A673 (cell line): ENCODE results near the gene TIMM17B. TPM values are rescaled to one million over a fixed set of nuclear protein-coding genes. Genes with fewer than 3 reads are reported as not detected.
"Not testable (repeated sequence)": the region's sequence is repeated elsewhere in the genome, so short reads cannot be mapped to it uniquely, and the experiment has no call there.

Experiments
- BruUV-seq: library from RNA; stranded (reverse); fragments of 400-500 nt; replicated peaks from 2 replicates; lab custom pipeline; 2021; lab: Mats Ljungman, UMichigan
- CTCF ChIA-PET: fragments of 300-600 bp; sonication (Branson Sonifier 250); formaldehyde crosslinking; loops from one replicate; lab custom pipeline; 2022; ENCODE audit warnings: antibody characterized with exemption; lab: Charles Lee
- POLR2A ChIA-PET: fragments of 300-600 bp; sonication (Branson Sonifier 250); formaldehyde crosslinking; loops from one replicate; lab custom pipeline; 2022; ENCODE audit warnings: antibody characterized with exemption; ENCODE audit not compliant: low non-redundant PET; lab: Charles Lee
- DNase-seq: peaks from one replicate; pipeline ENCODE4 v3.0.0-alpha.2; 2015; ENCODE audit warnings: low spot score
- H3K27ac ChIP-seq: fragments of 200-600 bp; sonication (generic); 2 replicates; pipeline ENCODE4 v1.5.1; 2016; ENCODE audit warnings: mixed run types, low read depth, mild to moderate bottlenecking, mixed read lengths, antibody characterized with exemption, low read length; ENCODE audit not compliant: poor library complexity, severe bottlenecking
- H3K27me3 ChIP-seq: fragments of 200-600 bp; sonication (generic); replicated peaks from 2 replicates; pipeline ENCODE4 v1.6.1; 2017; ENCODE audit warnings: mixed run types, low read depth, mild to moderate bottlenecking, mixed read lengths, antibody characterized with exemption, low read length; ENCODE audit not compliant: insufficient read depth, poor library complexity
- H3K36me3 ChIP-seq: fragments of 200-600 bp; sonication (generic); 2 replicates; pipeline ENCODE4 v1.6.1; 2016; ENCODE audit warnings: mixed run types, mild to moderate bottlenecking, mixed read lengths, antibody characterized with exemption, low read length; ENCODE audit not compliant: insufficient read depth, poor library complexity, severe bottlenecking
- H3K4me1 ChIP-seq: fragments of 200-600 bp; sonication (generic); 2 replicates; pipeline ENCODE4 v1.6.1; 2017; ENCODE audit warnings: mixed run types, mild to moderate bottlenecking, mixed read lengths, antibody characterized with exemption, low read length; ENCODE audit not compliant: insufficient read depth, poor library complexity, severe bottlenecking
- H3K4me3 ChIP-seq: fragments of 200-600 bp; sonication (generic); 2 replicates; pipeline ENCODE4 v1.5.1; 2016; ENCODE audit warnings: low read depth, mixed run types, mild to moderate bottlenecking, mixed read lengths, low read length; ENCODE audit not compliant: poor library complexity, severe bottlenecking
- H3K9me3 ChIP-seq: fragments of 200-600 bp; sonication (generic); 2 replicates; pipeline ENCODE4 v1.6.1; 2016; ENCODE audit warnings: mixed run types, low read depth, mild to moderate bottlenecking, mixed read lengths, antibody characterized with exemption, low read length; ENCODE audit not compliant: poor library complexity, severe bottlenecking
- EZH2 ChIP-seq: fragments of 200-600 bp; sonication (generic); IDR thresholded peaks from 2 replicates; pipeline ENCODE4 v1.6.1; 2017; ENCODE audit warnings: borderline replicate concordance, low read depth, mild to moderate bottlenecking, mixed read lengths, antibody characterized with exemption, low read length; ENCODE audit not compliant: poor library complexity, severe bottlenecking
- intact Hi-C: fragments of 100-400 bp; cut with micrococcal nuclease; formaldehyde crosslinking; loops from one replicate; pipeline ENCODE4 v1.10.0; 2022; ENCODE audit not compliant: unreplicated experiment
- total RNA-seq: library from RNA; stranded (reverse); gene quantifications from 2 replicates; pipeline ENCODE4 v1.2.3, GENCODE V29; 2021
- TF ChIP-seq, protein P1 (sequence below): fragments of 300-800, 200-600 bp; sonication (generic); conservative IDR thresholded peaks from 2 replicates; pipeline ENCODE4 v1.5.1; 2017; ENCODE audit warnings: low read depth, mild to moderate bottlenecking, antibody characterized with exemption, low read length, moderate library complexity, mixed read lengths

Gene TIMM17B
- total RNA-seq, 1 experiment from 2014 or later, result 60.8 TPM

DNA sequence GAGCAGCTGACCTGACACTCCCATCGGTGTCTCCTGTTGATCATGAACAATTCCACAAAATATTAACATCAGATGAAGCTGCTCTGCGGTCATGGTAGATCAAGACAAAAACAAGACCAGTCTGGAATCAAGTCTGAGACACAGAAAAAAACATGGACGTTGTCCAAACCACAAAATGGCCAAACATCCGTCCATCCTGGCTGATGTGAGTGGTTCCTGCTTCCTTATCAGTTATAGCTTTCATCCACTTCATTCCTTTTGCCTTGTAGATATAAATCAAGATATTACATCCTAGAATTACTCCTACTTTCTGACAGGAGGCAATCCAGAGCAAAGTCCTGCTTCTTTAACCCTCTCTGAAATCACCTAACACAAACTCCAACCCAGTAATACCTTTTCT is 33.4 kb downstream of the TIMM17B start:
- Histone ChIP-seq H3K4me3 (no peak overlapping the region), H3K36me3 (no peaks in the 10 kb centered on the region), H3K27ac (no peak overlapping the region), H3K9me3 (no peaks in the 10 kb centered on the region), H3K4me1 (no peaks in the 10 kb centered on the region), H3K27me3 (no peaks in the 10 kb centered on the region)
- ChIA-PET CTCF (interaction anchor here (0.7 kb wide), 1 partner anchor 63 kb away, joined by 3 read pairs; no protein-coding TSS in a partner anchor), POLR2A (no interaction called here)
- intact Hi-C loops, result no loop called here
- no TSS peak for BruUV-seq
- no peak for TF ChIP-seq EZH2
- TF ChIP-seq, protein P1, sequence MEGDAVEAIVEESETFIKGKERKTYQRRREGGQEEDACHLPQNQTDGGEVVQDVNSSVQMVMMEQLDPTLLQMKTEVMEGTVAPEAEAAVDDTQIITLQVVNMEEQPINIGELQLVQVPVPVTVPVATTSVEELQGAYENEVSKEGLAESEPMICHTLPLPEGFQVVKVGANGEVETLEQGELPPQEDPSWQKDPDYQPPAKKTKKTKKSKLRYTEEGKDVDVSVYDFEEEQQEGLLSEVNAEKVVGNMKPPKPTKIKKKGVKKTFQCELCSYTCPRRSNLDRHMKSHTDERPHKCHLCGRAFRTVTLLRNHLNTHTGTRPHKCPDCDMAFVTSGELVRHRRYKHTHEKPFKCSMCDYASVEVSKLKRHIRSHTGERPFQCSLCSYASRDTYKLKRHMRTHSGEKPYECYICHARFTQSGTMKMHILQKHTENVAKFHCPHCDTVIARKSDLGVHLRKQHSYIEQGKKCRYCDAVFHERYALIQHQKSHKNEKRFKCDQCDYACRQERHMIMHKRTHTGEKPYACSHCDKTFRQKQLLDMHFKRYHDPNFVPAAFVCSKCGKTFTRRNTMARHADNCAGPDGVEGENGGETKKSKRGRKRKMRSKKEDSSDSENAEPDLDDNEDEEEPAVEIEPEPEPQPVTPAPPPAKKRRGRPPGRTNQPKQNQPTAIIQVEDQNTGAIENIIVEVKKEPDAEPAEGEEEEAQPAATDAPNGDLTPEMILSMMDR, result no peak
- DNase-seq, result no peak

DNA sequence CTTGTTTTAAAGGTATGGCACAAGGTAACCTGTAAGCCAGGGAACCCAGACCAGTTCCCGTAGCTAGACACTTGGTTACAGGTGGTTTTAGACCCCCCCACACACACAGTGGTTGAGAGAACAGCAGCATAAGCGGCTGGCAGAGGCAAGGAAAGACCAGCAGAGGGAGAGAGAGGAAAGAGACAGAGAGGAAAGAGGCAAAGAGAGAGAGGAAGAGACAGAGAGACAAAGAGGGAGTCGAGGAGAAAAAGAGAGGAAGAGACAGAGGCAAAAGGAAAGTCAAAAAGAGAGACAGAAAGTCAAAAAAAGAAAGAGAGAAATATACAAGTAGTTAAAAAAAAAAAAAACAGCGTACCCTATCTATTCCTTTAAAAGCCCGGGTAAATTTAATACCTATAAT is 42.7 kb downstream of the TIMM17B start:
- CTCF ChIA-PET, result no interaction called here
- no TSS peak for BruUV-seq
- no peak overlapping the region for H3K4me3 ChIP-seq
- no peaks in the 10 kb centered on the region for H3K36me3 ChIP-seq
- POLR2A ChIA-PET, result no interaction called here
- no peak overlapping the region for H3K27ac ChIP-seq
- H3K27me3 ChIP-seq, result no peaks in the 10 kb centered on the region
- no peaks in the 10 kb centered on the region for H3K9me3 ChIP-seq
- intact Hi-C loops, result no loop called here
- TF ChIP-seq EZH2, result no peak
- TF ChIP-seq, protein P1, result peak; percentile 44; the same call in 1 of the 2 replicates
- no peaks in the 10 kb centered on the region for H3K4me1 ChIP-seq
- DNase-seq, result peak; percentile 15

DNA sequence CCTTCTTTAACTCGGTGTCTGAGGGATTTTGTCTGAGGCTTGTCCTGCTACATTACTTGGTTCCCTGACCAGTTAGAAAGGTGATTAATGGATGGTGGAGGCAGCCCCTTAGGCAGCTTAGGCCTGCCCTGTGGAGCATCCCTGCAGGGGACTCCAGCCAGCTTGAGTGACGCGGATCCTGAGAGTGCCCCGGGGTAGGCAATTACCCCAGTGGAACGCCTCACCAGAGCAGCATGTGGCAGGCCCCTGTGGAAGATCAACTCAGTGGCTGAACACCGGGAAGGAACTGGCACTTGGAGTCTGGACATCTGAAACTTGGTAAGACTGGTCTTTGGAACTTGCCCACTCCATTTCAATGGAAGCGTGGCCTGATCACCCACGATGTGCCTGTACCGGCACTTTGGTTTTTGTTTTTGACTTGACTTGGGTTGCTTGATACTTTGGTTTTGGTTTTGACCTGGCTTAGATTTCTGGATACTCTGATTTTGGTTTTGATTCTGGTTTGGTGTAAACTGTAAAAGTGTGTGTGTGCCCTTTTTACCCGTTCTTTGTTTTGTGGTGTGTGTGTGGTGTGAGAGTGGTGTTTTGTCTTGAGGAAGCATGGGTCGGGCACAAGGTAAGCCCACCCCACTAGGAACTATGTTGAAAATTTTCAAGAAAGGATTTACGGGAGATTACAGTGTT is 43.3 kb downstream of the TIMM17B start:
- BruUV-seq, POLR2A ChIA-PET, H3K4me3 ChIP-seq, CTCF ChIA-PET, H3K27ac ChIP-seq, H3K4me1 ChIP-seq, H3K36me3 ChIP-seq, DNase-seq, intact Hi-C loops, H3K27me3 ChIP-seq, H3K9me3 ChIP-seq: not testable (repeated sequence)

DNA sequence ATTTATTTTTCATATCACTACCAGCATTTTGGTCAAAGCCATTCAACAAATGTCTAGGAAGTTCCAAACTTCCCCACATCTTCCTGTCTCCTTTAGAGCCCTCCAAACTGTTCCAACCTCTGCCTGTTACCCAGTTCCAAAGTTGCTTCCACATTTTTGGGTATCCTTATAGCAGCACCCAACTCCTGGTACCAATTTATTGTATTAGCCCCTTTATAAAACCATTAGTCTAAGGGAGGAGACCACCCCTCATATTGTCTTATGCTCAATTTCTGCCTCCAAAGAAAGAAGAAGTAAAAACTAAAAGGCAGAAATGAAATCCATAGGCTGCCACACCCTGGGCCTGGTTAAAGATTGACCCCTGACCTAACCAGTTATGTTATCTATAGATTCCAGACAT is 44.1 kb downstream of the TIMM17B start:
- H3K4me3 ChIP-seq, BruUV-seq, H3K27me3 ChIP-seq, DNase-seq, H3K4me1 ChIP-seq, CTCF ChIA-PET, intact Hi-C loops, H3K9me3 ChIP-seq, H3K36me3 ChIP-seq, H3K27ac ChIP-seq, POLR2A ChIA-PET: not testable (repeated sequence)
